NCI-H1694 (cell line): ENCODE data around the gene PBOV1.
A peak's percentile ranks its signal among the peaks of the same experiment; 100 is the strongest.

Experiments
- DNase-seq: peaks from one replicate; lab custom pipeline; 2025; lab: John Stamatoyannopoulos, UW

Gene PBOV1

GRCh38 chr6:138218449-138218848 is at the start of gene PBOV1:
TSS of gene PBOV1 (minus strand) at chr6:138218491. CDS start at chr6:138218395, 96 bp downstream.
- DNase-seq: no peak

- DNase-seq: no peak
Observed at GRCh38 chr6:138266095-138266494, 47.8 kb upstream of the PBOV1 start.

- no peak for DNase-seq
Observed at GRCh38 chr6:138264372-138264880, 46.1 kb upstream of the PBOV1 start.

- DNase-seq: no peak
Observed at GRCh38 chr6:138263963-138264362, 45.7 kb upstream of the PBOV1 start.

GRCh38 chr6:138261116-138261780 is 43.0 kb upstream of the PBOV1 start:
- no peak for DNase-seq

GRCh38 chr6:138258991-138259390 is 40.7 kb upstream of the PBOV1 start:
- DNase-seq: no peak

- DNase-seq: no peak
Observed at GRCh38 chr6:138258197-138258596, 39.9 kb upstream of the PBOV1 start.

- no peak for DNase-seq
Observed at GRCh38 chr6:138257638-138258040, 39.3 kb upstream of the PBOV1 start.

- no peak for DNase-seq
Observed at GRCh38 chr6:138255443-138255842, 37.2 kb upstream of the PBOV1 start.

- DNase-seq: no peak
Observed at GRCh38 chr6:138253731-138254130, 35.4 kb upstream of the PBOV1 start.

GRCh38 chr6:138250513-138251247 is 32.4 kb upstream of the PBOV1 start:
- no peak for DNase-seq

GRCh38 chr6:138250053-138250452 is 31.8 kb upstream of the PBOV1 start:
- DNase-seq: no peak

- no peak for DNase-seq
Observed at GRCh38 chr6:138248878-138249277, 30.6 kb upstream of the PBOV1 start.

- no peak for DNase-seq
Observed at GRCh38 chr6:138248011-138248410, 29.7 kb upstream of the PBOV1 start.

GRCh38 chr6:138246650-138247440 is 28.6 kb upstream of the PBOV1 start:
- DNase-seq: no peak

- DNase-seq: no peak
Observed at GRCh38 chr6:138245751-138246150, 27.5 kb upstream of the PBOV1 start.

GRCh38 chr6:138242987-138243592 is 24.8 kb upstream of the PBOV1 start:
- DNase-seq: no peak

GRCh38 chr6:138241934-138242333 is 23.6 kb upstream of the PBOV1 start:
- DNase-seq: no peak

- DNase-seq: no peak
Observed at GRCh38 chr6:138241381-138241780, 23.1 kb upstream of the PBOV1 start.

GRCh38 chr6:138240476-138241245 is 22.4 kb upstream of the PBOV1 start:
- peak; percentile 40 for DNase-seq

GRCh38 chr6:138239774-138240173 is 21.5 kb upstream of the PBOV1 start:
- no peak for DNase-seq
